GM12892 (cell line): ENCODE results near the gene XYLT2.

Experiments used
- POLR2A ChIP-seq: IDR thresholded peaks from 2 replicates; pipeline ENCODE4 v1.6.1; 2011; ENCODE audit warnings: low read depth, low read length, control low read depth
- POLR2AphosphoS5 ChIP-seq: IDR thresholded peaks from 2 replicates; pipeline ENCODE4 v1.6.1; 2011; ENCODE audit warnings: low read depth, low read length, control low read depth
- TAF1 ChIP-seq: IDR thresholded peaks from 2 replicates; pipeline ENCODE4 v1.6.1; 2011; ENCODE audit warnings: low read depth, mild to moderate bottlenecking, control low read depth, low read length, borderline replicate concordance

GRCh38 chr17:50337956-50338355 is 8.0 kb upstream of the XYLT2 start:
- TF ChIP-seq POLR2A (no peak), TAF1 (no peak), POLR2AphosphoS5 (no peak)
